Esophagus muscularis mucosa (tissue), 4 donors: ENCODE data around the gene IRF2BP2. TPM values are rescaled to one million over a fixed set of nuclear protein-coding genes. Genes with fewer than 3 reads are reported as not detected.
A peak's percentile ranks its signal among the peaks of the same experiment; 100 is the strongest.

ENCODE experiments used
- DNase-seq: peaks from one replicate; pipeline ENCODE4 v3.0.0-alpha.2; 2017; ENCODE audit errors: extremely low spot score
- H3K27ac ChIP-seq, 4 donors: fragments of 200-600 bp; sonication (generic); replicated peaks in 1 of 4; 1 replicate in 3 of 4; 2 replicates in 1 of 4; pipeline ENCODE4 v1.5.1; 2016 to 2019; ENCODE audit warnings: mild to moderate bottlenecking in 1 of 4
- H3K27me3 ChIP-seq, 4 donors: fragments of 200-600 bp; sonication (generic); one replicate each; pipeline versions ENCODE4 v1.5.1 to v1.6.0; 2016 to 2019
- H3K36me3 ChIP-seq, 4 donors: fragments of 200-600 bp; sonication (generic); one replicate each; pipeline ENCODE4 v1.5.1; 2016 to 2019
- H3K4me1 ChIP-seq, 4 donors: fragments of 200-600 bp; sonication (generic); one replicate each; pipeline ENCODE4 v1.5.1; 2016 to 2019
- H3K4me3 ChIP-seq, 4 donors: fragments of 200-600 bp; sonication (generic); 1 replicate in 2 of 4; 2 replicates in 2 of 4; pipeline ENCODE4 v1.5.1; 2016 to 2019; ENCODE audit warnings: mild to moderate bottlenecking in 4 of 4, moderate library complexity in 1 of 4
- H3K9me3 ChIP-seq, 4 donors: fragments of 200-600 bp; sonication (generic); 1 replicate in 3 of 4; 2 replicates in 1 of 4; pipeline ENCODE4 v1.5.1; 2016 to 2019
- EP300 ChIP-seq: sonication (generic); formaldehyde crosslinking; IDR thresholded peaks from one replicate; pipeline ENCODE4 v1.6.1; 2017; ENCODE audit warnings: antibody characterized with exemption
- POLR2A ChIP-seq: fragments of 450-650 bp; IDR thresholded peaks from one replicate; pipeline ENCODE4 v1.6.1; 2017; ENCODE audit warnings: antibody characterized with exemption, moderate library complexity, mild to moderate bottlenecking, low read depth
- POLR2AphosphoS5 ChIP-seq, 2 donors: sonication (generic); formaldehyde crosslinking; IDR thresholded peaks; one replicate each; pipeline ENCODE4 v1.6.1; 2017; ENCODE audit warnings: antibody characterized with exemption in 2 of 2
- WGBS: methylation state at CpG from one replicate; pipeline ENCODE4 v1.1.5; 2018; 5-methylcytosine and 5-hydroxymethylcytosine counted together
- intact Hi-C: fragments of 100-400 bp; cut with DNase I; formaldehyde crosslinking; loops from one replicate; pipeline ENCODE4 v1.15.1; 2023
- total RNA-seq, 4 donors: library from RNA; depleted of rRNA; stranded (reverse); fragments of >200 nt; gene quantifications; one replicate each; pipeline versions ENCODE4 v1.1.0 to v1.2.1, GENCODE V29; 2016
- TF ChIP-seq, protein P1 (sequence below), 3 experiments: fragments of 200-600 bp in 2 of 3; fragments of 450-650 bp in 1 of 3; sonication (generic) in 2 of 3; IDR thresholded peaks; one replicate each; pipeline ENCODE4 v1.5.1; 2017 to 2019; ENCODE audit warnings: antibody characterized with exemption in 3 of 3, mild to moderate bottlenecking in 2 of 3, moderate library complexity in 1 of 3

IRF2BP2 gene
- total RNA-seq, 4 donors from 2014 or later, result 83.3 to 119 (median 97.9) TPM

DNA sequence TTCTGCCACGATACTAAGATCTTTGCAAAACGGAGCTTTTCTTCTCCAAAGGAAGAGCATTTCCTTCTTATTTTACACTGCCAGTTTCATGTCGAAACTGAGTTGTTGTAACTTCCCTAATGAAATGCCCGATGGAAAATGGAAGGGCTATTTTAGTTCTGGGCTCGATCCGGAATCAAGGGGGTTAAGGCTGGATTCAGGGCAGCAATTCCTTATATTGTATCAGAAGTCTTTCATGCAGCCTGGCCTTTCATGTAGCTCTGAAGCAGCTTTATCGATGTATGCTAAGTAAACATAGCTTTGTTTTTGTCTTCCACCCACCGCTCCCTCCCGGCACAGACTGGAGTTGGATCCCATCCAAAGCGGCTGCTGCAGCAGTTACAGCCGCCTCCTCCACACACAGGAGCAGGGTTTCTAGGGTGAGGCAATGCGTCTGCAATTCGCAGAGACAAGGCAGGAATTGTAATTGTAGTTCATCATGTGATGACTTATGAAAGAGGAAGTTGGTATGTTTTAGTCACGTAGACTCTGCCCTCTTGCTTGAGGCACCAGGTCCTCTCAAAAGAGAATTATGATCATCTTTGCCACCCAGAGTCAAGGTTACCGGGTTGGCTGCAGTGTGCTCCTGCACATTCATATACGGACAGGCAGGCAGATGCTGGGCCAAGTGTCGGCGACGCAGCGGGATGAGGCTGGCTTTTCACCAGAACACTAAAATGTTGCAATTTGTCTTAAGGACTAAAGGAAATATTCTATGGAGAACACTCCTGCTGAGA is 2.6 kb upstream of the IRF2BP2 start:
- peaks cover 1 to 9% (median 8%) of the 10 kb centered on the region in 4 donors for H3K36me3 ChIP-seq
- WGBS, result 0% methylated on average over 20 of the region's 20 CpGs
- H3K27me3 ChIP-seq, result no peaks in the 10 kb centered on the region
- no peaks in the 10 kb centered on the region for H3K9me3 ChIP-seq
- TF ChIP-seq POLR2AphosphoS5 (IDR thresholded peaks at IDR 0.05), result peak in 1 of 2 donors; percentile 99
- TF ChIP-seq, protein P1, sequence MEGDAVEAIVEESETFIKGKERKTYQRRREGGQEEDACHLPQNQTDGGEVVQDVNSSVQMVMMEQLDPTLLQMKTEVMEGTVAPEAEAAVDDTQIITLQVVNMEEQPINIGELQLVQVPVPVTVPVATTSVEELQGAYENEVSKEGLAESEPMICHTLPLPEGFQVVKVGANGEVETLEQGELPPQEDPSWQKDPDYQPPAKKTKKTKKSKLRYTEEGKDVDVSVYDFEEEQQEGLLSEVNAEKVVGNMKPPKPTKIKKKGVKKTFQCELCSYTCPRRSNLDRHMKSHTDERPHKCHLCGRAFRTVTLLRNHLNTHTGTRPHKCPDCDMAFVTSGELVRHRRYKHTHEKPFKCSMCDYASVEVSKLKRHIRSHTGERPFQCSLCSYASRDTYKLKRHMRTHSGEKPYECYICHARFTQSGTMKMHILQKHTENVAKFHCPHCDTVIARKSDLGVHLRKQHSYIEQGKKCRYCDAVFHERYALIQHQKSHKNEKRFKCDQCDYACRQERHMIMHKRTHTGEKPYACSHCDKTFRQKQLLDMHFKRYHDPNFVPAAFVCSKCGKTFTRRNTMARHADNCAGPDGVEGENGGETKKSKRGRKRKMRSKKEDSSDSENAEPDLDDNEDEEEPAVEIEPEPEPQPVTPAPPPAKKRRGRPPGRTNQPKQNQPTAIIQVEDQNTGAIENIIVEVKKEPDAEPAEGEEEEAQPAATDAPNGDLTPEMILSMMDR (IDR thresholded peaks at IDR 0.05), result no peak
- TF ChIP-seq EP300, result peak; percentile 70
- peak; percentile 17 for TF ChIP-seq POLR2A
- DNase-seq, result peak; percentile 98
- intact Hi-C loops, result loop anchor here (2.0 to 5.0 kb wide), 5 partner anchors 106 to 470 kb away; no protein-coding TSS in a partner anchor
- peak overlapping the region; percentile 34 to 87 (median 41) for H3K4me3 ChIP-seq
- H3K4me1 ChIP-seq, result peaks cover 37 to 56% (median 54%) of the 10 kb centered on the region in 4 donors
- peak overlapping the region; percentile 92 to 100 (median 98) for H3K27ac ChIP-seq

DNA sequence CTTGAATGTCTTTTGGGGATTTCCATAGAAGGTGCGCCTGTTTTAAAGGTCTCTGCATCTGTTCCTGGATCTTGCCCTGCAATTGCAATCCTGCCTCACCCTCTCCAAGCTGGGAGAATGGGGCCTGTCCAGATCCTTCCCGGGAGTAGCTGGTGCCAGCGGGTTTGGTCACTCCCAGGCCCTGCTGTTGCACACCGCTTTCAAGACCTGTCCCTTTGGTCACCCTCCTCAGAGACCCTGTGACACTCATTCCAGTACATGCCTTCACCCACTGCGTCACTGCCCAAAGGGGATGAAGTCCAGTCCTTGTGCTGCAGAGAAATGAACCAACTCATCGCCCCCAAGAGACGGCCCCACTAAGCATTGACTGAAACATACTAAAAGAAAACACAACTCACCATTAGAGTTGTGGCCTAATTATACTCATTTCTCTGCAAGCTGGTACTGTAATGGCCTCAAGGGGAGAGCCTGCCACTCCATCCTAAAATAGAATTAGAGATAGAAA is 1.9 kb upstream of the IRF2BP2 start:
- H3K4me3 ChIP-seq, result peak overlapping the region; percentile 34 to 87 (median 50)
- H3K27me3 ChIP-seq, result no peaks in the 10 kb centered on the region
- intact Hi-C loops, result loop anchor here (2.0 to 5.0 kb wide), 5 partner anchors 107 to 470 kb away; no protein-coding TSS in a partner anchor
- H3K36me3 ChIP-seq, result peaks cover 8 to 15% (median 14%) of the 10 kb centered on the region in 4 donors
- H3K4me1 ChIP-seq, result peaks cover 35 to 54% (median 49%) of the 10 kb centered on the region in 4 donors
- 47% methylated on average over 7 of the region's 7 CpGs for WGBS
- H3K27ac ChIP-seq, result peak overlapping the region; percentile 92 to 100 (median 98)
- no peak for DNase-seq
- TF ChIP-seq POLR2A (no peak), EP300 (peak; percentile 4)
- H3K9me3 ChIP-seq, result no peaks in the 10 kb centered on the region

DNA sequence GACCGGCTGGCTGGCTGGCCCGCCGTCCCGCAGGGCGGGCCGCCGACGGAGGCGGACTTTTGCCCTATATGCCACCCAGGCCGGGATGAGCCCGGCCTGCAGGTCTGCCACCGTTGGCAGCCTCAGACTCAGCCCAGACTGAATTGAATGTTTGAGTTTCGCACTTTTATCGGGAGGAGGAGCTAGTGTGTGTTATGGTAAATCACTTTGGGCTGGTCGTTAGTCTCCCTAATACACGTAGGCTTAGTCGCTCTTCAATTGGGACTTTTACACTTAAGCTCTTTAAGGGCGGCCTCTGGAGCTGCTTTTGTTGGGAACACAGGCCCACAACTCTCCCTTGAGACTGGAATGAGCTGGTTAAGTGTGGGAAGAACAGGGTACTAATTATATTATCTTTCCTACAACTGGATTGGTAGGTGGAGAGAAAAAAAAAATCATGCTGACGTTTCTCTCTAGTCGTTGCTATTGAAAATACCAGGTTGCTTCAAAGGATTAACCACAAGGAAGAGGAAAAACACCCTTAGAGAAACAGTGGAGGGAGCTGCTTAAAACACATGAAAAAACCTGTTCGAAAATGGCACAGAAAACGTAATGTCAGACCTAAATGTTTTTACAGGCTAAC is 1.4 kb upstream of the IRF2BP2 start:
- intact Hi-C loops, result loop anchor here (5.0 kb wide), 4 partner anchors 306 to 471 kb away; no protein-coding TSS in a partner anchor
- no peak for TF ChIP-seq EP300
- peak; percentile 5 for TF ChIP-seq POLR2A
- no peak for DNase-seq
- H3K36me3 ChIP-seq, result peaks cover 9 to 21% (median 17%) of the 10 kb centered on the region in 4 donors
- peaks cover 29 to 48% (median 44%) of the 10 kb centered on the region in 4 donors for H3K4me1 ChIP-seq
- H3K27ac ChIP-seq, result peak overlapping the region; percentile 92 to 100 (median 98)
- H3K4me3 ChIP-seq, result peak overlapping the region; percentile 52 to 87 (median 62)
- no peaks in the 10 kb centered on the region for H3K9me3 ChIP-seq
- WGBS, result 6% methylated on average over 16 of the region's 22 CpGs
- no peaks in the 10 kb centered on the region for H3K27me3 ChIP-seq

DNA sequence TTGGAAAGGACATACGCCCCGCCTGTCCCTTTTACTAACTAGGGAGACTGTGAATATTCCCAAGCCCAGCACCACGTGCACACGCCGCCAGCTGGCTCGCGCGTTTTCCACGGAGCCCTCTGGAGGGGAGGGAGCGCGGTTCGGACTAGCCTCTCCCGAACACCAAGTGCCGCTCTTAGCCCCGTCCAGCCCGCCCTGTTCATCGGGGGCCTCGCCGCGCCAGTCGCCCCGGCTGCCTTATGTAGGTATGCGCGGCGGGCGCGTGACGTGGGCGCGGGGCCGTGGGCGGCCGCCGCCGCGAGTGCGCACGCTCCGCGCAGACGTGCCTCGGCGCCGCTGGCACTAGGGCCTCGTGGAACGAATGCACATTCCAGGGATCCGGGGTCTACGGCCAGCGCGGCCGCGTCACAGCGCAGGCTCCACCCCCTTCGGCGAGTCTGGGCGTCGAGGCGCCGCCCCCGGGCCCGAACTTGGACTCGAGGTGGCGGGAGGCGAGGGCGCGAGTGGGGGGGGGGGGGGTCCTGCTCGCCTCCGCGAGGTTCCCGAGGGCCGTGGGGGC is 767 bp upstream of the IRF2BP2 start:
- peaks cover 9 to 27% (median 18%) of the 10 kb centered on the region in 4 donors for H3K36me3 ChIP-seq
- TF ChIP-seq, protein P1 (IDR thresholded peaks at IDR 0.05), result no peak
- TF ChIP-seq EP300, result peak; percentile 63
- peak in 1 of 2 donors; percentile 97 for TF ChIP-seq POLR2AphosphoS5 (IDR thresholded peaks at IDR 0.05)
- peak; percentile 94 for TF ChIP-seq POLR2A
- no peaks in the 10 kb centered on the region for H3K9me3 ChIP-seq
- DNase-seq, result peak; percentile 99
- peak overlapping the region; percentile 92 to 100 (median 98) for H3K27ac ChIP-seq
- WGBS, result 0% methylated on average over 8 of the region's 71 CpGs
- intact Hi-C loops, result loop anchor here (5.0 kb wide), 4 partner anchors 307 to 472 kb away; no protein-coding TSS in a partner anchor
- peak overlapping the region; percentile 52 to 87 (median 62) for H3K4me3 ChIP-seq
- H3K27me3 ChIP-seq, result no peaks in the 10 kb centered on the region
- peaks cover 28 to 43% (median 40%) of the 10 kb centered on the region in 4 donors for H3K4me1 ChIP-seq

DNA sequence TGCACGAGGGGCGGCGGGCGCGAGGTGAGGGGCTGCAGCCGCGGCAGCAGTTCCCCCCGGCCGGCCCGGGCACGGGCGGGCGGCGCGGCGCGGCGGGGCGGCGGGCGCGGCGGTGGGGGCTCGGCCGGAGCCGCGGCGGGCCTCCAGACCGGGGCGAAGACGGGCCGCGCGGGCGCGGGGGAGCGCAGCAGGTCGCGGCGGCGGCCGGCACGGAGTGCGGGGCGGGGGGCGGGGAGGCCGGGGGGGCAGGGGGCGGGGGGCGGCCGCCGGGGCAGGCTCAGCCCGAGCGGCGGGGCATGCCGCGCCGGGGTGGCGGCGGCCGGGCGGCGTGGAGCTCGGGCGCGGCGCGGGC is 311 bp downstream of the IRF2BP2 start:
- intact Hi-C loops, result loop anchor here (5.0 kb wide), 4 partner anchors 308 to 473 kb away; no protein-coding TSS in a partner anchor
- peak overlapping the region; percentile 71 to 91 (median 85) for H3K4me3 ChIP-seq
- H3K27me3 ChIP-seq, result no peaks in the 10 kb centered on the region
- TF ChIP-seq, protein P1 (IDR thresholded peaks at IDR 0.05), result no peak
- TF ChIP-seq EP300 (no peak), POLR2AphosphoS5 (IDR thresholded peaks at IDR 0.05) (no peak)
- no peak for DNase-seq
- H3K27ac ChIP-seq, result peak overlapping the region; percentile 92 to 100 (median 100)
- H3K36me3 ChIP-seq, result peaks cover 9 to 34% (median 18%) of the 10 kb centered on the region in 4 donors
- H3K9me3 ChIP-seq, result no peaks in the 10 kb centered on the region
- WGBS, result no CpG with 5 or more reads among the region's 67 CpGs
- H3K4me1 ChIP-seq, result peaks cover 28 to 42% (median 40%) of the 10 kb centered on the region in 4 donors
